Chondrocyte (in vitro differentiated cells): ENCODE data around the gene USP32. TPM values are rescaled to one million over a fixed set of nuclear protein-coding genes. Genes with fewer than 3 reads are reported as not detected.

Experiments used
- DNase-seq: peaks from one replicate; pipeline ENCODE4 v3.0.0; 2021; ENCODE audit warnings: mixed read lengths, low spot score
- H3K27ac Mint-ChIP-seq: one replicate; pipeline ENCODE4 v1.8.0; 2021; ENCODE audit warnings: mild to moderate bottlenecking, moderate library complexity, mixed read lengths; ENCODE audit not compliant: unreplicated experiment
- H3K27me3 Mint-ChIP-seq: 2 replicates; pipeline ENCODE4 v1.8.0; 2021; ENCODE audit warnings: low read depth, mixed read lengths
- H3K36me3 Mint-ChIP-seq: 2 replicates; pipeline ENCODE4 v1.8.0; 2021; ENCODE audit warnings: low read depth, mixed read lengths
- H3K4me1 Mint-ChIP-seq: 2 replicates; pipeline ENCODE4 v1.8.0; 2021; ENCODE audit warnings: low read depth, mild to moderate bottlenecking, mixed read lengths
- H3K4me3 Mint-ChIP-seq: one replicate; pipeline ENCODE4 v1.8.0; 2021; ENCODE audit warnings: mild to moderate bottlenecking, moderate library complexity, mixed read lengths; ENCODE audit not compliant: unreplicated experiment
- H3K9me3 Mint-ChIP-seq: 2 replicates; pipeline ENCODE4 v1.8.0; 2021; ENCODE audit warnings: low read depth, mixed read lengths
- CTCF ChIP-seq: fragments of 200-600 bp; sonication (generic); IDR thresholded peaks from 2 replicates; pipeline ENCODE4 v1.5.0; 2021; ENCODE audit warnings: antibody characterized with exemption, mild to moderate bottlenecking, moderate library complexity
- total RNA-seq: library from RNA; stranded (reverse); gene quantifications from 3 replicates; pipeline ENCODE4 v1.2.1, GENCODE V29; 2021

Gene USP32
- total RNA-seq, 1 donor from 2014 or later, result 42.2 TPM

GRCh38 chr17:60325730-60326524, 66.0 kb downstream of the USP32 start:
- H3K27ac Mint-ChIP-seq, result peak overlapping the region; percentile 10
- no peaks in the 10 kb centered on the region for H3K9me3 Mint-ChIP-seq
- DNase-seq, result no peak
- H3K4me3 Mint-ChIP-seq, result no peak overlapping the region
- no peak for TF ChIP-seq CTCF
- peaks cover 28% of the 10 kb centered on the region for H3K4me1 Mint-ChIP-seq
- H3K27me3 Mint-ChIP-seq, result no peaks in the 10 kb centered on the region
- H3K36me3 Mint-ChIP-seq, result peaks cover 2% of the 10 kb centered on the region

DNA sequence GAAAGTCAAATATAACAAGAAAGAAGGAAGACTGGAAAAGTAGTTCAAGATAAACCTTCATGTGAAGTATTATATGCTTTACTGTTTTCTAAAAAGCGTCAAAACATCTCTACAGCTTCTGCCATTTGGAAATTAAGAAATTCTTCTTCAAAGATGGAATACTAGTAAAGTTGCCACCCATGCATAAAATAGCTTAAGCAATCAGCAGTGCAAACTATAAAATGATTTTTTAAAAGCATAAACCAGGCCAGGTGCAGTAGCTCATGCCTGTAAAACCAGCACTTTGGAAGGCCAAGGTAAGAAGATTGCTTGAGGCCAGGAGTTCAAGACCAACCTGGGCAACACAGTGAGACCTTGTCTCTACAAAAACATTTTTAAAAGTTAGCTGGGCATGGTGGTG, 68.2 kb downstream of the USP32 start:
- no peak for DNase-seq
- Mint-ChIP-seq H3K9me3 (no peaks in the 10 kb centered on the region), H3K4me1 (peaks cover 21% of the 10 kb centered on the region), H3K36me3 (peaks cover 2% of the 10 kb centered on the region), H3K27me3 (no peaks in the 10 kb centered on the region), H3K27ac (no peak overlapping the region), H3K4me3 (no peak overlapping the region)
- no peak for TF ChIP-seq CTCF

- no peak for DNase-seq
- Mint-ChIP-seq H3K4me1 (peaks cover 20% of the 10 kb centered on the region), H3K4me3 (no peak overlapping the region), H3K9me3 (no peaks in the 10 kb centered on the region), H3K27ac (no peak overlapping the region), H3K27me3 (no peaks in the 10 kb centered on the region), H3K36me3 (peaks cover 1% of the 10 kb centered on the region)
- no peak for TF ChIP-seq CTCF
Observed at GRCh38 chr17:60322056-60322387, 69.9 kb downstream of the USP32 start.

DNA sequence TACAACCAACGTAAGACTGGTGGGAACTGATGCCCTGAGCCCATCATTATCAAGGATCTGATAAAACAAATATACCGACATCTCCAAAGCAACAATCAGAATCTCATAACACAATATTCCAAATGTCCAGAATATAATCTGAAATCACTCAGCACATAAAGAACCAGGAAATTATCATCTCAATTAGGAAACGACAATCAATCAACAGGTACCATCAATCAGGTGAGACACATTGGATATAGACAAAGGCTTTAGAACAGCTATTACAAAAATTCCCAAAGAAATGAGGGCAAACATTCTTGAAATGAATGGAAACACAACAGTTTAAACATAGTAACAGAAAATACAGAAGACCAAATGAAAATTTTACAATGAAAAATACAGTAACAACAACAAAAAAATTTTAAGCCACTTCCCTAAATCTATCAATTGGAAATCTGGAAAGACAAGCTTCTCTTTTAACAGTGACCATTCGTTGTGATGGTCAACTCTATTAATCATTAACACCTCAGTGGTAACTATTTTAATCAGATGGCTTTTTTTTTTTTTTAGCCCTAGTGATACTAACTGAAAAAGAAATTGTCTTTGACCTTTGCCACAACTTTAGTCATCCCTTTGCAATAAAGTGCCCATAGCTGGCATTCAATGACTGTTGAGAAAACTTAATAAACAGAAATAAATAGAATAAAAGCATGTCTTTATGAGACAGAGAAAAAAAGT, 70.4 kb downstream of the USP32 start:
- TF ChIP-seq CTCF, result no peak
- Mint-ChIP-seq H3K27ac (no peak overlapping the region), H3K36me3 (no peaks in the 10 kb centered on the region), H3K4me3 (no peak overlapping the region), H3K4me1 (peaks cover 15% of the 10 kb centered on the region), H3K9me3 (no peaks in the 10 kb centered on the region), H3K27me3 (no peaks in the 10 kb centered on the region)
- DNase-seq, result no peak

GRCh38 chr17:60318830-60319229, 73.1 kb downstream of the USP32 start:
- no peak overlapping the region for H3K4me3 Mint-ChIP-seq
- peaks cover 10% of the 10 kb centered on the region for H3K4me1 Mint-ChIP-seq
- H3K27ac Mint-ChIP-seq, result no peak overlapping the region
- no peaks in the 10 kb centered on the region for H3K27me3 Mint-ChIP-seq
- no peaks in the 10 kb centered on the region for H3K36me3 Mint-ChIP-seq
- no peak for TF ChIP-seq CTCF
- no peak for DNase-seq
- H3K9me3 Mint-ChIP-seq, result no peaks in the 10 kb centered on the region
